Endothelial cell of umbilical vein (primary cell): ENCODE measurements around the gene ZMIZ2. TPM values are rescaled to one million over a fixed set of nuclear protein-coding genes. Genes with fewer than 3 reads are reported as not detected.

Experiments
- BruUV-seq: library from RNA; stranded (reverse); fragments of 400-500 nt; replicated peaks from 2 replicates; lab custom pipeline; 2021; lab: Mats Ljungman, UMichigan
- CTCF ChIA-PET: fragments of 300-600, 350-600 bp; sonication (Branson Sonifier 250); formaldehyde crosslinking; loops from one replicate; lab custom pipeline; 2021; ENCODE audit warnings: antibody characterized with exemption, inconsistent platforms; lab: Charles Lee
- POLR2A ChIA-PET: fragments of 300-600, 350-600 bp; sonication (Branson Sonifier 250); formaldehyde crosslinking; loops from one replicate; lab custom pipeline; 2021; ENCODE audit warnings: antibody characterized with exemption, inconsistent platforms; lab: Charles Lee
- DNase-seq: peaks from one replicate; pipeline ENCODE4 v3.0.0-alpha.2; 2011; ENCODE audit warnings: low read depth, low spot score
- FAIRE-seq: peaks from 2 replicates; lab custom pipeline; 2011; peaks lifted over from hg19 to GRCh38; lab: Jason Lieb, UNC
- H2AFZ ChIP-seq: 2 replicates; pipeline ENCODE4 v1.6.0; 2012; ENCODE audit warnings: low read depth, low read length, control low read depth, inconsistent platforms
- H3K27ac ChIP-seq: 2 replicates; pipeline ENCODE4 v1.5.1; 2011; ENCODE audit warnings: low read depth, mild to moderate bottlenecking, control low read depth, low read length, moderate library complexity; ENCODE audit not compliant: insufficient read depth
- H3K27me3 ChIP-seq, 2 experiments: 2 replicates each; pipeline versions ENCODE4 v1.6.0 to v1.6.1; 2011; ENCODE audit warnings: low read length in 2 of 2, mixed read lengths in 1 of 2; ENCODE audit not compliant: control insufficient read depth in 2 of 2, insufficient read depth in 2 of 2
- H3K36me3 ChIP-seq, 2 experiments: 2 replicates in 1 of 2; 3 replicates in 1 of 2; pipeline ENCODE4 v1.5.1; 2011; ENCODE audit warnings: low read length in 2 of 2, mild to moderate bottlenecking in 1 of 2, moderate library complexity in 1 of 2; ENCODE audit not compliant: control insufficient read depth in 2 of 2, insufficient read depth in 2 of 2; ENCODE audit errors: extremely low read depth in 1 of 2
- H3K4me1 ChIP-seq: 3 replicates; pipeline ENCODE4 v1.5.1; 2011; ENCODE audit warnings: mild to moderate bottlenecking, low read length; ENCODE audit not compliant: control insufficient read depth, insufficient read depth; ENCODE audit errors: extremely low read depth
- H3K4me2 ChIP-seq: 2 replicates; pipeline ENCODE4 v1.6.1; 2011; ENCODE audit warnings: low read length, control low read depth, mixed read lengths; ENCODE audit not compliant: insufficient read depth
- H3K4me3 ChIP-seq, 3 experiments: fragments of 200-600 bp in 1 of 3; sonication (generic), shearing (Covaris generic) in 1 of 3; replicated peaks in 1 of 3; 2 replicates each; pipeline ENCODE4 v1.5.1; 2011 to 2016; ENCODE audit warnings: control low read depth in 3 of 3, low read length in 3 of 3, mild to moderate bottlenecking in 2 of 3, inconsistent platforms in 1 of 3, low read depth in 1 of 3, moderate library complexity in 1 of 3; ENCODE audit not compliant: insufficient read depth in 1 of 3
- H3K79me2 ChIP-seq: 2 replicates; pipeline ENCODE4 v1.6.0; 2012; ENCODE audit warnings: low read length, inconsistent platforms; ENCODE audit not compliant: control insufficient read depth, insufficient read depth
- H3K9ac ChIP-seq: replicated peaks from 2 replicates; pipeline ENCODE3; 2011; ENCODE audit warnings: low read length, control low read depth; ENCODE audit not compliant: insufficient read depth; ENCODE audit errors: extremely low read depth
- H3K9me1 ChIP-seq: replicated peaks from 3 replicates; pipeline ENCODE4 v1.6.0; 2011; ENCODE audit warnings: mild to moderate bottlenecking, low read length; ENCODE audit not compliant: control insufficient read depth, insufficient read depth; ENCODE audit errors: extremely low read depth
- H3K9me3 ChIP-seq: replicated peaks from 2 replicates; pipeline ENCODE4 v1.5.1; 2012; ENCODE audit warnings: low read length, inconsistent platforms; ENCODE audit not compliant: control insufficient read depth, insufficient read depth
- H4K20me1 ChIP-seq: replicated peaks from 2 replicates; pipeline ENCODE3; 2011; ENCODE audit warnings: mild to moderate bottlenecking, low read length; ENCODE audit not compliant: control insufficient read depth, insufficient read depth; ENCODE audit errors: extremely low read depth
- FOS ChIP-seq: IDR thresholded peaks from 2 replicates; pipeline ENCODE4 v1.6.1; 2011; ENCODE audit warnings: mild to moderate bottlenecking, low read length, moderate library complexity, borderline replicate concordance; ENCODE audit not compliant: insufficient read depth
- GATA2 ChIP-seq: IDR thresholded peaks from 2 replicates; pipeline ENCODE4 v1.7.0; 2011; ENCODE audit warnings: low read depth, mild to moderate bottlenecking, moderate library complexity, mixed read lengths, low read length; ENCODE audit not compliant: insufficient read length, insufficient read depth
- JUN ChIP-seq: IDR thresholded peaks from 2 replicates; pipeline ENCODE4 v1.6.1; 2011; ENCODE audit warnings: borderline replicate concordance, low read depth; ENCODE audit not compliant: insufficient read length, insufficient read depth
- POLR2A ChIP-seq: IDR thresholded peaks from 2 replicates; pipeline ENCODE4 v1.6.1; 2012; ENCODE audit warnings: low read depth, mild to moderate bottlenecking, control low read depth, low read length
- dilution Hi-C: fragments of 300-500 bp; cut with MboI; formaldehyde crosslinking; loops from one replicate; pipeline ENCODE4 v1.15.0; 2019; ENCODE audit warnings: low sequenced_read_pairs; ENCODE audit not compliant: extremely low pct_ligation_motif_present
- intact Hi-C: fragments of 100-400 bp; cut with micrococcal nuclease; formaldehyde crosslinking; loops from one replicate; pipeline ENCODE4 v1.10.0; 2022
- polyA plus RNA-seq, 4 experiments: library from polyadenylated mRNA; depleted of rRNA in 3 of 4; stranded (reverse) in 3 of 4; unstranded in 1 of 4; fragments of >200 nt; gene quantifications; 2 replicates each; pipeline versions ENCODE4 v1.2.1 to v1.2.3, GENCODE V29; 2011 to 2012; ENCODE audit warnings: missing spikeins in 1 of 4
- total RNA-seq: library from RNA; stranded (reverse); gene quantifications from 2 replicates; pipeline ENCODE4 v1.2.3, GENCODE V29; 2021
- TF ChIP-seq, protein P1 (sequence below), 2 donors: IDR thresholded peaks; 1 replicate in 1 of 2; 2 replicates in 1 of 2; pipeline ENCODE4 v1.5.1; 2011; ENCODE audit warnings: low read length in 2 of 2, mild to moderate bottlenecking in 2 of 2, moderate library complexity in 2 of 2, control low read depth in 1 of 2, inconsistent platforms in 1 of 2, low read depth in 1 of 2; ENCODE audit not compliant: insufficient read depth in 1 of 2; ENCODE audit errors: extremely low read depth in 1 of 2
- TF ChIP-seq, protein P2 (sequence below): IDR thresholded peaks from 2 replicates; pipeline ENCODE4 v1.6.1; 2011; ENCODE audit not compliant: insufficient read depth, insufficient read length

Gene ZMIZ2
- total and polyA plus RNA-seq, 2 donors (not counting 3 experiments of a cell fraction or from before 2014, with no cell fraction given), result 30.6 to 87.5 TPM

DNA sequence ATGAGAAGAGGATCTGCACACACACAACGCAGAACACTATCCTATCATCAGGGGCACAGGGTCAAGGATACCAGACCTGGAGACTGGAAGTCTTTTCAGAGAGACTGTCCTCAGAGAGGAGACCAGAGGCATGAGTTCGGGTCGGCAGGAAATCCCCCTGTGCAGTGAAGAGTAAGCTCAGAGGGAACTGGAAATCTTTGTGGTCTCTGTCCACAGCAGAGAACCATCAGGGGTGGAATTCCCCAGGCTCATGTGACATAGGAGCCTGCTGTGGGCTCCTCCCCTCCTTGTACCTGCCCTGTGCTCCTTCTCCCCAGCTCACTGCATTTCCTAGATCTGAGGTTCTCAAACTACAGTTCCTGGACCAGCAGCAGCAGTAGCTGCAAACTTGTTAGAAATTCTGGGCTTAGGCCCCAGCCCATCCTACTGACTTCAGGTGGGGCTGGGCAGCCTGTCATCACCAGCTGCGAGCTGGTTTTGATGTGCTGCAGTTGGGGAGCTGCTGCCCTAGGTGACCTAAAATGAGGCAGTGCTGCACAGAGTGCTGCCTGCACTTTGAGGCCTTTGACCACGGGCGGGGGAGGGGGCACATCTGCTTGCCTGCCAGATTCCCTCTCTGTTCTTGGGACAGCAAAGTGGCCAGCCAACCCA lies 2.4 kb downstream of the ZMIZ2 start:
- TF ChIP-seq, protein P1, sequence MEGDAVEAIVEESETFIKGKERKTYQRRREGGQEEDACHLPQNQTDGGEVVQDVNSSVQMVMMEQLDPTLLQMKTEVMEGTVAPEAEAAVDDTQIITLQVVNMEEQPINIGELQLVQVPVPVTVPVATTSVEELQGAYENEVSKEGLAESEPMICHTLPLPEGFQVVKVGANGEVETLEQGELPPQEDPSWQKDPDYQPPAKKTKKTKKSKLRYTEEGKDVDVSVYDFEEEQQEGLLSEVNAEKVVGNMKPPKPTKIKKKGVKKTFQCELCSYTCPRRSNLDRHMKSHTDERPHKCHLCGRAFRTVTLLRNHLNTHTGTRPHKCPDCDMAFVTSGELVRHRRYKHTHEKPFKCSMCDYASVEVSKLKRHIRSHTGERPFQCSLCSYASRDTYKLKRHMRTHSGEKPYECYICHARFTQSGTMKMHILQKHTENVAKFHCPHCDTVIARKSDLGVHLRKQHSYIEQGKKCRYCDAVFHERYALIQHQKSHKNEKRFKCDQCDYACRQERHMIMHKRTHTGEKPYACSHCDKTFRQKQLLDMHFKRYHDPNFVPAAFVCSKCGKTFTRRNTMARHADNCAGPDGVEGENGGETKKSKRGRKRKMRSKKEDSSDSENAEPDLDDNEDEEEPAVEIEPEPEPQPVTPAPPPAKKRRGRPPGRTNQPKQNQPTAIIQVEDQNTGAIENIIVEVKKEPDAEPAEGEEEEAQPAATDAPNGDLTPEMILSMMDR (IDR thresholded peaks at IDR 0.05; ENCODE audit: extremely low read depth in 1 of 2, insufficient read depth in 1 of 2, low read depth in 1 of 2, low read length in 2 of 2), result no peak
- TF ChIP-seq POLR2A, result no peak
- TF ChIP-seq FOS, result no peak
- TF ChIP-seq GATA2, result no peak
- no peak for TF ChIP-seq JUN
- TF ChIP-seq, protein P2, sequence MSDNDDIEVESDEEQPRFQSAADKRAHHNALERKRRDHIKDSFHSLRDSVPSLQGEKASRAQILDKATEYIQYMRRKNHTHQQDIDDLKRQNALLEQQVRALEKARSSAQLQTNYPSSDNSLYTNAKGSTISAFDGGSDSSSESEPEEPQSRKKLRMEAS, result no peak
- BruUV-seq, result no TSS peak
- H3K27ac ChIP-seq, result no peak overlapping the region
- no peaks in the 10 kb centered on the region for H3K9me1 ChIP-seq
- no peaks in the 10 kb centered on the region for H3K9me3 ChIP-seq
- DNase-seq (no peak), FAIRE-seq (no peak)
- no peak overlapping the region for H3K9ac ChIP-seq
- intact Hi-C loops, result no loop called here
- ChIA-PET CTCF (no interaction called here), POLR2A (interaction anchor here (1.1 kb wide), 1 partner anchor 112 kb away, joined by 3 read pairs; no protein-coding TSS in a partner anchor)
- H3K36me3 ChIP-seq, result peaks cover 0 to 6% of the 10 kb centered on the region in 2 experiments
- peaks cover 58% of the 10 kb centered on the region for H3K79me2 ChIP-seq
- no peaks in the 10 kb centered on the region for H4K20me1 ChIP-seq
- no peak overlapping the region for H3K4me3 ChIP-seq
- dilution Hi-C loops, result no loop called here
- H3K27me3 ChIP-seq, result no peaks in the 10 kb centered on the region
- H3K4me1 ChIP-seq, result peaks cover 14% of the 10 kb centered on the region
- H3K4me2 ChIP-seq, result no peak overlapping the region
- H2AFZ ChIP-seq, result no peak overlapping the region
